Fibroblast of lung (primary cell): ENCODE data around the gene CENPP. TPM values are rescaled to one million over a fixed set of nuclear protein-coding genes. Genes with fewer than 3 reads are reported as not detected.
A peak's percentile ranks its signal among the peaks of the same experiment; 100 is the strongest.

ENCODE experiments used
- DNase-seq, 2 donors: peaks; one replicate each; pipeline versions ENCODE4 v3.0.0 to v3.0.0-alpha.2; 2010; ENCODE audit warnings: low read depth in 2 of 2
- H2AFZ ChIP-seq: 2 replicates; pipeline ENCODE4 v1.5.1; 2012; ENCODE audit warnings: low read length, control low read depth, inconsistent platforms
- H3K27ac ChIP-seq: 2 replicates; pipeline ENCODE4 v1.5.1; 2011; ENCODE audit warnings: low read length, control low read depth; ENCODE audit not compliant: insufficient read depth
- H3K27me3 ChIP-seq: 2 replicates; pipeline ENCODE4 v1.5.1; 2011; ENCODE audit warnings: mild to moderate bottlenecking, low read length; ENCODE audit not compliant: control insufficient read depth, insufficient read depth
- H3K36me3 ChIP-seq: 2 replicates; pipeline ENCODE4 v1.5.1; 2011; ENCODE audit warnings: low read length; ENCODE audit not compliant: control insufficient read depth, insufficient read depth
- H3K4me1 ChIP-seq: 2 replicates; pipeline ENCODE4 v1.5.1; 2011; ENCODE audit warnings: low read length; ENCODE audit not compliant: control insufficient read depth, insufficient read depth; ENCODE audit errors: extremely low read depth
- H3K4me2 ChIP-seq: 2 replicates; pipeline ENCODE4 v1.5.1; 2011; ENCODE audit warnings: low read length, control low read depth; ENCODE audit not compliant: insufficient read depth; ENCODE audit errors: extremely low read depth
- H3K4me3 ChIP-seq, 4 experiments: fragments of 200-600 bp in 1 of 4; sonication (generic) in 1 of 4; replicated peaks in 1 of 4; 2 replicates each; pipeline ENCODE4 v1.5.1; 2011 to 2016; ENCODE audit warnings: low read length in 4 of 4, low read depth in 3 of 4, mild to moderate bottlenecking in 3 of 4, control low read depth in 2 of 4, inconsistent platforms in 1 of 4, mixed read lengths in 1 of 4; ENCODE audit not compliant: insufficient read depth in 1 of 4; ENCODE audit errors: control extremely low read depth in 1 of 4
- H3K79me2 ChIP-seq: 2 replicates; pipeline ENCODE4 v1.5.1; 2012; ENCODE audit warnings: mild to moderate bottlenecking, low read length, inconsistent platforms; ENCODE audit not compliant: control insufficient read depth, insufficient read depth
- H3K9ac ChIP-seq: 2 replicates; pipeline ENCODE4 v1.5.1; 2011; ENCODE audit warnings: mild to moderate bottlenecking, low read length, control low read depth; ENCODE audit not compliant: insufficient read depth
- H3K9me3 ChIP-seq: 2 replicates; pipeline ENCODE4 v1.5.1; 2012; ENCODE audit warnings: low read depth, low read length; ENCODE audit not compliant: control insufficient read depth, insufficient read depth
- H4K20me1 ChIP-seq: 2 replicates; pipeline ENCODE4 v1.5.1; 2011; ENCODE audit warnings: low read length; ENCODE audit not compliant: control insufficient read depth, insufficient read depth; ENCODE audit errors: extremely low read depth
- CTCF ChIP-seq, 2 donors: IDR thresholded peaks in 1 of 2; conservative IDR thresholded peaks in 1 of 2; 1 replicate in 1 of 2; 2 replicates in 1 of 2; pipeline ENCODE4 v1.5.1; 2011 to 2012; ENCODE audit warnings: low read length in 2 of 2, control low read depth in 1 of 2, inconsistent platforms in 1 of 2, low read depth in 1 of 2, mild to moderate bottlenecking in 1 of 2
- EZH2 ChIP-seq: IDR thresholded peaks from 2 replicates; pipeline ENCODE4 v1.5.1; 2012; ENCODE audit warnings: low read length, control low read depth, mild to moderate bottlenecking; ENCODE audit errors: missing control alignments
- polyA plus RNA-seq, 2 donors: library from polyadenylated mRNA; depleted of rRNA in 1 of 2; stranded (reverse) in 1 of 2; unstranded in 1 of 2; fragments of >200 nt; gene quantifications; 2 replicates each; pipeline ENCODE4 v1.2.1, GENCODE V29; 2011 to 2012; ENCODE audit warnings: missing spikeins in 1 of 2
- total RNA-seq: library from RNA; depleted of rRNA; stranded (reverse); fragments of >200 nt; gene quantifications from 2 replicates; pipeline ENCODE4 v1.2.1, GENCODE V29; 2014

Gene CENPP
- total and polyA plus RNA-seq, 2 donors (not counting 1 experiment from before 2014, with no cell fraction given): 1.7 to 2.4 TPM

GRCh38 chr9:92457576-92457975 is 131.8 kb downstream of the CENPP start:
- no peaks in the 10 kb centered on the region for H3K9me3 ChIP-seq
- no peaks in the 10 kb centered on the region for H3K36me3 ChIP-seq
- DNase-seq: no peak
- H3K4me2 ChIP-seq: no peak overlapping the region
- H3K4me3 ChIP-seq: no peak overlapping the region
- no peak overlapping the region for H3K27ac ChIP-seq
- H3K9ac ChIP-seq: no peak overlapping the region
- H4K20me1 ChIP-seq: no peaks in the 10 kb centered on the region
- H3K27me3 ChIP-seq: no peaks in the 10 kb centered on the region
- TF ChIP-seq CTCF (conservative IDR thresholded peaks at IDR 0.05 in 1 of 2, IDR thresholded peaks at IDR 0.05 in 1 of 2; ENCODE audit: low read depth in 1 of 2, low read length in 2 of 2) (no peak), EZH2 (no peak)
- no peaks in the 10 kb centered on the region for H3K4me1 ChIP-seq
- no peaks in the 10 kb centered on the region for H3K79me2 ChIP-seq
- H2AFZ ChIP-seq: no peak overlapping the region

- H3K4me2 ChIP-seq: peak overlapping the region; percentile 51
- peak overlapping the region; percentile 44 for H2AFZ ChIP-seq
- TF ChIP-seq EZH2 (no peak), CTCF (conservative IDR thresholded peaks at IDR 0.05 in 1 of 2, IDR thresholded peaks at IDR 0.05 in 1 of 2; ENCODE audit: low read depth in 1 of 2, low read length in 2 of 2) (no peak)
Measured at GRCh38 chr9:92463387-92463786, 137.6 kb downstream of the CENPP start.

GRCh38 chr9:92463984-92464383 is 138.2 kb downstream of the CENPP start:
- DNase-seq: peak; percentile 92 to 98
- no peaks in the 10 kb centered on the region for H3K27me3 ChIP-seq
- TF ChIP-seq CTCF (conservative IDR thresholded peaks at IDR 0.05 in 1 of 2, IDR thresholded peaks at IDR 0.05 in 1 of 2; ENCODE audit: low read depth in 1 of 2, low read length in 2 of 2): no peak
- TF ChIP-seq EZH2: no peak
- no peaks in the 10 kb centered on the region for H4K20me1 ChIP-seq
- H3K4me1 ChIP-seq: peaks cover 8% of the 10 kb centered on the region
- no peaks in the 10 kb centered on the region for H3K9me3 ChIP-seq
- H3K9ac ChIP-seq: no peak overlapping the region
- peak overlapping the region; percentile 51 for H3K4me2 ChIP-seq
- no peak overlapping the region for H3K4me3 ChIP-seq
- no peaks in the 10 kb centered on the region for H3K36me3 ChIP-seq
- peak overlapping the region; percentile 33 for H3K27ac ChIP-seq
- H2AFZ ChIP-seq: peak overlapping the region; percentile 44
- no peaks in the 10 kb centered on the region for H3K79me2 ChIP-seq

More at GRCh38 chr9:92463387-92463786, 137.6 kb downstream of the CENPP start:
- Histone ChIP-seq H3K9ac (no peak overlapping the region), H3K4me1 (peaks cover 8% of the 10 kb centered on the region), H3K36me3 (no peaks in the 10 kb centered on the region), H3K4me3 (no peak overlapping the region), H3K27me3 (no peaks in the 10 kb centered on the region), H3K27ac (peak overlapping the region; percentile 33), H3K79me2 (no peaks in the 10 kb centered on the region), H4K20me1 (no peaks in the 10 kb centered on the region), H3K9me3 (no peaks in the 10 kb centered on the region)
- no peak for DNase-seq
